HEK293 (cell line): ENCODE data around the gene SSTR3.

Experiments used
- CTCF ChIA-PET: fragments of 350-600 bp; formaldehyde crosslinking; extraction: SDS; loops from one replicate; lab custom pipeline; 2021; ENCODE audit warnings: antibody characterized with exemption; lab: Yijun Ruan, JAX
- POLR2A ChIA-PET: fragments of 300-600 bp; formaldehyde crosslinking; extraction: SDS; loops from one replicate; lab custom pipeline; 2020; ENCODE audit warnings: antibody characterized with exemption, inconsistent platforms; lab: Yijun Ruan, JAX
- H3K27ac ChIP-seq: fragments of 200-500 bp; sonication (Bioruptor generic); 2 replicates; pipeline ENCODE4 v1.5.1; 2014; ENCODE audit warnings: low read depth, low read length, control low read depth, inconsistent platforms; ENCODE audit errors: extremely low read depth
- H3K36me3 ChIP-seq, 2 experiments: fragments of 200-500 bp in 1 of 2; sonication (Bioruptor generic) in 1 of 2; 1 replicate in 1 of 2; 2 replicates in 1 of 2; pipeline ENCODE4 v1.5.1; 2014 to 2017; ENCODE audit warnings: inconsistent platforms in 2 of 2, low read length in 2 of 2; ENCODE audit not compliant: control insufficient read depth in 2 of 2, insufficient read depth in 1 of 2
- H3K4me1 ChIP-seq: fragments of 200-500 bp; sonication (Bioruptor generic); 2 replicates; pipeline ENCODE4 v1.5.1; 2014; ENCODE audit warnings: mild to moderate bottlenecking, low read length, inconsistent platforms; ENCODE audit not compliant: control insufficient read depth, insufficient read depth
- H3K4me3 ChIP-seq: 2 replicates; pipeline ENCODE4 v1.5.1; 2011; ENCODE audit warnings: low read depth, mild to moderate bottlenecking, control low read depth, low read length, moderate library complexity
- H3K9me3 ChIP-seq: fragments of 200-500 bp; sonication (Bioruptor generic); 2 replicates; pipeline ENCODE4 v1.5.1; 2014; ENCODE audit warnings: low read depth, low read length, inconsistent platforms; ENCODE audit not compliant: control insufficient read depth, insufficient read depth
- GLI2 ChIP-seq: fragments of 450-650 bp; formaldehyde crosslinking; IDR thresholded peaks from 2 replicates; pipeline ENCODE4; 2017; ENCODE audit warnings: missing biosample characterization, missing genetic modification characterization, low read depth, borderline replicate concordance
- GLIS2 ChIP-seq: fragments of 450-650 bp; formaldehyde crosslinking; IDR thresholded peaks from 2 replicates; pipeline ENCODE4 v1.5.1; 2016; ENCODE audit warnings: missing biosample characterization, missing genetic modification characterization
- KLF16 ChIP-seq: fragments of 450-650 bp; formaldehyde crosslinking; IDR thresholded peaks from 2 replicates; pipeline ENCODE4 v1.5.1; 2017; ENCODE audit warnings: missing biosample characterization, missing genetic modification characterization
- SP3 ChIP-seq: fragments of 450-650 bp; formaldehyde crosslinking; IDR thresholded peaks from 2 replicates; pipeline ENCODE4 v1.5.1; 2016; ENCODE audit warnings: missing biosample characterization, missing genetic modification characterization
- TSHZ1 ChIP-seq: fragments of 450-650 bp; formaldehyde crosslinking; IDR thresholded peaks from 2 replicates; pipeline ENCODE4 v1.5.1; 2016; ENCODE audit warnings: missing biosample characterization, missing genetic modification characterization, borderline replicate concordance
- ZBTB6 ChIP-seq: fragments of 450-650 bp; formaldehyde crosslinking; IDR thresholded peaks from 2 replicates; pipeline ENCODE4 v1.5.1; 2017; ENCODE audit warnings: missing biosample characterization, missing genetic modification characterization
- ZNF146 ChIP-seq: fragments of 450-650 bp; formaldehyde crosslinking; IDR thresholded peaks from 2 replicates; pipeline ENCODE4 v1.5.1; 2016; ENCODE audit warnings: missing biosample characterization, missing genetic modification characterization
- ZNF157 ChIP-seq: fragments of 450-650 bp; formaldehyde crosslinking; IDR thresholded peaks from 2 replicates; pipeline ENCODE4 v1.5.1; 2016; ENCODE audit warnings: missing biosample characterization, missing genetic modification characterization
- ZNF184 ChIP-seq: fragments of 450-650 bp; IDR thresholded peaks from 2 replicates; pipeline ENCODE4 v1.5.1; 2018; ENCODE audit warnings: missing biosample characterization, mild to moderate bottlenecking, missing genetic modification characterization
- ZNF2 ChIP-seq: fragments of 450-650 bp; formaldehyde crosslinking; IDR thresholded peaks from 2 replicates; pipeline ENCODE4 v1.5.1; 2016; ENCODE audit warnings: missing biosample characterization, missing genetic modification characterization
- ZNF280C ChIP-seq: fragments of 450-650 bp; formaldehyde crosslinking; IDR thresholded peaks from 2 replicates; pipeline ENCODE4 v1.5.1; 2016; ENCODE audit warnings: missing biosample characterization, missing genetic modification characterization
- ZNF416 ChIP-seq: fragments of 450-650 bp; formaldehyde crosslinking; IDR thresholded peaks from 2 replicates; pipeline ENCODE4 v1.5.1; 2016; ENCODE audit warnings: missing biosample characterization, missing genetic modification characterization
- ZNF544 ChIP-seq: fragments of 450-650 bp; formaldehyde crosslinking; IDR thresholded peaks from 2 replicates; pipeline ENCODE4 v1.5.0; 2017; ENCODE audit warnings: missing biosample characterization, missing genetic modification characterization
- ZNF560 ChIP-seq: fragments of 450-650 bp; formaldehyde crosslinking; IDR thresholded peaks from 2 replicates; pipeline ENCODE4 v1.5.1; 2017; ENCODE audit warnings: missing biosample characterization, missing genetic modification characterization, borderline replicate concordance
- ZNF629 ChIP-seq: fragments of 450-650 bp; formaldehyde crosslinking; IDR thresholded peaks from 2 replicates; pipeline ENCODE4 v1.5.1; 2017; ENCODE audit warnings: missing biosample characterization, missing genetic modification characterization
- ZNF654 ChIP-seq: fragments of 450-650 bp; formaldehyde crosslinking; IDR thresholded peaks from 2 replicates; pipeline ENCODE4 v1.5.1; 2016; ENCODE audit warnings: low read depth, missing biosample characterization, missing genetic modification characterization
- ZNF660 ChIP-seq: fragments of 450-650 bp; IDR thresholded peaks from 2 replicates; pipeline ENCODE4 v1.5.1; 2018; ENCODE audit warnings: missing biosample characterization, mild to moderate bottlenecking, missing genetic modification characterization
- ZNF704 ChIP-seq: fragments of 450-650 bp; formaldehyde crosslinking; IDR thresholded peaks from 2 replicates; pipeline ENCODE4 v1.5.1; 2016; ENCODE audit warnings: missing biosample characterization, missing genetic modification characterization
- ZNF707 ChIP-seq: fragments of 450-650 bp; formaldehyde crosslinking; IDR thresholded peaks from 2 replicates; pipeline ENCODE4 v1.5.1; 2016; ENCODE audit warnings: missing biosample characterization, missing genetic modification characterization
- ZNF768 ChIP-seq: fragments of 450-650 bp; formaldehyde crosslinking; IDR thresholded peaks from 2 replicates; pipeline ENCODE4 v1.5.1; 2018; ENCODE audit warnings: missing biosample characterization, mild to moderate bottlenecking, missing genetic modification characterization

The SSTR3 gene

GRCh38 chr22:37206118-37206840 is 6.0 kb downstream of the SSTR3 start:
- no peaks in the 10 kb centered on the region for H3K9me3 ChIP-seq
- no peak overlapping the region for H3K27ac ChIP-seq
- no peak overlapping the region for H3K4me3 ChIP-seq
- ChIA-PET POLR2A (no interaction called here), CTCF (interaction anchor here (0.6 to 1.9 kb wide), 7 partner anchors 9 to 337 kb away, joined by 3 to 11 read pairs (median 5); no protein-coding TSS in a partner anchor)
- no peaks in the 10 kb centered on the region for H3K36me3 ChIP-seq
- TF ChIP-seq ZNF654 (no peak), ZNF146 (no peak), SP3 (tag by site-specific recombination) (no peak), ZNF280C (tag by site-specific recombination) (no peak), ZNF768 (tag by site-specific recombination) (0 out of 2 replicates have a peak, but pooled peaks have one; percentile 28)
- TF ChIP-seq, all 188 proteins: peak for 1
- no peaks in the 10 kb centered on the region for H3K4me1 ChIP-seq

- Histone ChIP-seq H3K4me1 (no peaks in the 10 kb centered on the region), H3K9me3 (no peaks in the 10 kb centered on the region)
- peak; percentile 45; the same call in 1 of the 2 replicates for TF ChIP-seq ZBTB6
- TF ChIP-seq ZNF157 (tag by site-specific recombination), result no peak
- no peak for TF ChIP-seq ZNF416 (tag by site-specific recombination)
- TF ChIP-seq, all 188 proteins: peak for 1
- Histone ChIP-seq H3K4me3 (no peak overlapping the region), H3K36me3 (no peaks in the 10 kb centered on the region), H3K27ac (no peak overlapping the region)
- CTCF ChIA-PET, result interaction anchor here (0.6 to 1.9 kb wide), 6 partner anchors 28 to 335 kb away, joined by 3 to 11 read pairs (median 4); no protein-coding TSS in a partner anchor
- POLR2A ChIA-PET, result no interaction called here
Measured at GRCh38 chr22:37205046-37205445, 7.2 kb downstream of the SSTR3 start.

- Histone ChIP-seq H3K9me3 (no peaks in the 10 kb centered on the region), H3K4me3 (no peak overlapping the region), H3K27ac (no peak overlapping the region), H3K4me1 (no peaks in the 10 kb centered on the region), H3K36me3 (no peaks in the 10 kb centered on the region)
- POLR2A ChIA-PET, result no interaction called here
- CTCF ChIA-PET, result interaction anchor here (1.6 kb wide), 1 partner anchor 57 kb away, joined by 3 read pairs; no protein-coding TSS in a partner anchor
- no peak for TF ChIP-seq GLI2 (tag by site-specific recombination)
- no peak for TF ChIP-seq ZNF629 (tag by site-specific recombination)
- TF ChIP-seq ZNF660 (tag by site-specific recombination), result no peak
- no peak for TF ChIP-seq TSHZ1
- no peak for TF ChIP-seq ZNF2 (tag by site-specific recombination)
- no peak for TF ChIP-seq KLF16
- TF ChIP-seq ZNF544 (tag by site-specific recombination), result no peak
- no peak for TF ChIP-seq ZNF560 (tag by site-specific recombination)
- no peak for TF ChIP-seq ZNF704
- TF ChIP-seq GLIS2 (tag by site-specific recombination), result no peak
- no peak for TF ChIP-seq ZNF184 (tag by site-specific recombination)
- TF ChIP-seq ZNF707 (tag by site-specific recombination), result no peak
Measured at GRCh38 chr22:37204045-37204655, 8.1 kb downstream of the SSTR3 start.
